Measurements from ENCODE around the gene PRKAG1. TPM values are rescaled to one million over a fixed set of nuclear protein-coding genes. Genes with fewer than 3 reads are reported as not detected.

PRKAG1 gene
- polyA plus RNA-seq, 3 donors, result 80.8 to 89.0 (median 84.1) TPM

Other genes starting within 250 kb of the PRKAG1 start
- gene ADCY6, start 229.7 kb downstream of the PRKAG1 start, polyA plus RNA-seq (ENCODE audit: insufficient read length in 3 of 3), result 10 to 100 TPM; 71.6 to 79.9 (median 78.4) TPM
- 10 to 100 TPM; 40.3 to 47.6 (median 43.1) TPM for gene CACNB3, start 200.3 kb downstream of the PRKAG1 start, polyA plus RNA-seq (ENCODE audit: insufficient read length in 3 of 3)
- gene DDX23, start 166.6 kb downstream of the PRKAG1 start, polyA plus RNA-seq (ENCODE audit: insufficient read length in 3 of 3), result 100 to 1,000 TPM; 106 to 118 (median 106) TPM
- 1 to 10 TPM; 2.2 to 4.6 (median 3.6) TPM for gene RND1, start 152.9 kb downstream of the PRKAG1 start, polyA plus RNA-seq (ENCODE audit: insufficient read length in 3 of 3)
- 10 to 100 TPM; 10.9 to 15.0 (median 12.2) TPM for gene FKBP11, start 93.3 kb downstream of the PRKAG1 start, polyA plus RNA-seq (ENCODE audit: insufficient read length in 3 of 3)
- 100 to 1,000 TPM; 129 to 153 (median 147) TPM for gene ARF3, start 61.3 kb downstream of the PRKAG1 start, polyA plus RNA-seq (ENCODE audit: insufficient read length in 3 of 3)
- under 1 TPM in 2 of 3 donors, not detected in 1; 0.11 to 0.14 TPM for gene WNT10B, start 47.0 kb downstream of the PRKAG1 start, polyA plus RNA-seq (ENCODE audit: insufficient read length in 3 of 3)
- gene WNT1, start 40.5 kb downstream of the PRKAG1 start, polyA plus RNA-seq (ENCODE audit: insufficient read length in 3 of 3), result not detected
- 10 to 100 TPM; 76.0 to 85.9 (median 81.6) TPM for gene DDN, start 19.4 kb downstream of the PRKAG1 start, polyA plus RNA-seq (ENCODE audit: insufficient read length in 3 of 3)
- gene KMT2D, start 42.0 kb upstream of the PRKAG1 start, polyA plus RNA-seq (ENCODE audit: insufficient read length in 3 of 3), result 10 to 100 TPM; 38.5 to 43.8 (median 42.3) TPM
- gene RHEBL1, start 51.2 kb upstream of the PRKAG1 start, polyA plus RNA-seq (ENCODE audit: insufficient read length in 3 of 3), result 1 to 10 TPM; 1.7 to 1.8 (median 1.8) TPM
- gene DHH, start 76.0 kb upstream of the PRKAG1 start, polyA plus RNA-seq (ENCODE audit: insufficient read length in 3 of 3), result under 1 TPM; 0.25 to 0.44 (median 0.33) TPM
- gene LMBR1L, start 92.1 kb upstream of the PRKAG1 start, polyA plus RNA-seq (ENCODE audit: insufficient read length in 3 of 3), result 10 to 100 TPM; 49.5 to 69.1 (median 57.0) TPM
- gene TUBA1B, start 112.6 kb upstream of the PRKAG1 start, polyA plus RNA-seq (ENCODE audit: insufficient read length in 3 of 3), result 1,000 to 10,000 TPM; 1,080 to 1,130 (median 1,124) TPM
- 100 to 1,000 TPM; 429 to 512 (median 485) TPM for gene TUBA1A, start 170.3 kb upstream of the PRKAG1 start, polyA plus RNA-seq (ENCODE audit: insufficient read length in 3 of 3)
- gene TUBA1C, start 246.3 kb upstream of the PRKAG1 start, polyA plus RNA-seq (ENCODE audit: insufficient read length in 3 of 3), result 100 to 1,000 TPM; 142 to 183 (median 163) TPM

All from right renal cortex interstitium (tissue), 3 donors.